GM12878 (cell line): ENCODE measurements around the gene OTUD4. TPM values are rescaled to one million over a fixed set of nuclear protein-coding genes. Genes with fewer than 3 reads are reported as not detected.

Experiments used
- ATAC-seq: fragments of 200-7000 bp; cut with Tn5 transposase; 3 replicates; pipeline ENCODE4 v1.9.1; 2020; ENCODE audit warnings: mild to moderate bottlenecking, moderate library complexity
- BruUV-seq: library from RNA; stranded (reverse); fragments of 400-500 nt; replicated peaks from 2 replicates; lab custom pipeline; 2021; lab: Mats Ljungman, UMichigan
- CTCF ChIA-PET: fragments of 300-600 bp; sonication (Branson Sonifier 250); formaldehyde crosslinking; extraction: SDS; loops from one replicate; lab custom pipeline; 2021; ENCODE audit warnings: inconsistent platforms; lab: Yijun Ruan, JAX
- POLR2A ChIA-PET: fragments of 350-600 bp; formaldehyde crosslinking; extraction: SDS; loops from one replicate; lab custom pipeline; 2021; ENCODE audit warnings: inconsistent platforms; lab: Charles Lee
- RAD21 ChIA-PET: fragments of 300-600 bp; sonication (Branson Sonifier 250); formaldehyde crosslinking; loops from one replicate; lab custom pipeline; 2023; ENCODE audit warnings: antibody characterized with exemption; ENCODE audit not compliant: unreplicated experiment; lab: Charles Lee
- SMC1A ChIA-PET: fragments of 300-600 bp; sonication (Branson Sonifier 250); formaldehyde crosslinking; loops from one replicate; lab custom pipeline; 2023; ENCODE audit not compliant: unreplicated experiment, uncharacterized antibody; lab: Charles Lee
- DNase-seq: peaks from one replicate; pipeline ENCODE4 v3.0.0-alpha.2; 2011; ENCODE audit warnings: low read depth, low spot score
- FAIRE-seq: peaks from 3 replicates; lab custom pipeline; 2011; peaks lifted over from hg19 to GRCh38; lab: Jason Lieb, UNC
- H2AFZ ChIP-seq: 2 replicates; pipeline ENCODE4 v1.6.0; 2011; ENCODE audit warnings: low read depth, low read length, control low read depth; ENCODE audit not compliant: control insufficient read depth
- H3K27ac ChIP-seq: 2 replicates; pipeline ENCODE4 v1.5.1; 2011; ENCODE audit warnings: control low read depth; ENCODE audit not compliant: control insufficient read depth, insufficient read depth
- H3K27me3 ChIP-seq, 2 experiments: replicated peaks in 1 of 2; 2 replicates each; pipeline versions ENCODE4 v1.6.0 to v1.6.1; 2011; ENCODE audit warnings: low read length in 1 of 2; ENCODE audit not compliant: control insufficient read depth in 2 of 2, insufficient read depth in 2 of 2
- H3K36me3 ChIP-seq, 2 experiments: 2 replicates each; pipeline ENCODE4 v1.5.1; 2011; ENCODE audit warnings: low read length in 1 of 2; ENCODE audit not compliant: control insufficient read depth in 2 of 2, insufficient read depth in 2 of 2
- H3K4me1 ChIP-seq: 2 replicates; pipeline ENCODE4 v1.6.1; 2011; ENCODE audit warnings: mild to moderate bottlenecking, low read length, moderate library complexity, mixed read lengths; ENCODE audit not compliant: control insufficient read depth, insufficient read depth
- H3K4me2 ChIP-seq: 2 replicates; pipeline ENCODE4 v1.6.0; 2011; ENCODE audit warnings: control low read depth; ENCODE audit not compliant: control insufficient read depth, insufficient read depth
- H3K4me3 ChIP-seq: fragments of 200-600 bp; sonication (generic); 2 replicates; pipeline ENCODE4 v1.5.1; 2016
- H3K79me2 ChIP-seq: 2 replicates; pipeline ENCODE4 v1.6.0; 2011; ENCODE audit warnings: low read length; ENCODE audit not compliant: control insufficient read depth, insufficient read depth
- H3K9ac ChIP-seq: 2 replicates; pipeline ENCODE4 v1.8.0; 2011; ENCODE audit warnings: low read length, control low read depth, mixed read lengths; ENCODE audit not compliant: control insufficient read depth, insufficient read depth
- H3K9me3 ChIP-seq: replicated peaks from 3 replicates; pipeline ENCODE4 v1.5.1; 2011; ENCODE audit warnings: mild to moderate bottlenecking, low read length; ENCODE audit not compliant: control insufficient read depth, insufficient read depth
- H4K20me1 ChIP-seq: 2 replicates; pipeline ENCODE4 v1.6.0; 2011; ENCODE audit not compliant: control insufficient read depth, insufficient read depth
- CBX3 ChIP-seq: fragments of 200-600 bp; sonication (generic); IDR thresholded peaks from 2 replicates; pipeline ENCODE4 v1.6.1; 2016; ENCODE audit warnings: low read depth, borderline replicate concordance
- CUX1 ChIP-seq: IDR thresholded peaks from 2 replicates; pipeline ENCODE4 v1.6.1; 2012; ENCODE audit warnings: improper control_type of control experiment, low read depth, low read length; ENCODE audit not compliant: insufficient replicate concordance
- E2F8 ChIP-seq: fragments of 450-650 bp; IDR thresholded peaks from 2 replicates; pipeline ENCODE4 v1.6.1; 2018; ENCODE audit warnings: mild to moderate bottlenecking, low read depth, moderate library complexity; ENCODE audit not compliant: partially characterized antibody
- EGR1 ChIP-seq, 2 experiments: IDR thresholded peaks; 1 replicate in 1 of 2; 2 replicates in 1 of 2; pipeline ENCODE4 v1.6.1; 2011 to 2012; ENCODE audit warnings: low read depth in 2 of 2, low read length in 2 of 2, borderline replicate concordance in 1 of 2, mild to moderate bottlenecking in 1 of 2, moderate library complexity in 1 of 2
- ELK1 ChIP-seq: IDR thresholded peaks from 2 replicates; pipeline ENCODE4 v1.6.1; 2012; ENCODE audit warnings: low read depth, low read length, improper control_type of control experiment
- HDAC6 ChIP-seq: fragments of 200-600 bp; sonication (generic); IDR thresholded peaks from one replicate; pipeline ENCODE4 v1.8.0; 2017; ENCODE audit warnings: antibody characterized with exemption; ENCODE audit not compliant: unreplicated experiment
- TCF12 ChIP-seq: IDR thresholded peaks from 2 replicates; pipeline ENCODE4 v1.6.1; 2011; ENCODE audit warnings: low read depth, mild to moderate bottlenecking, low read length
- WGBS: methylation state at CpG from one replicate; pipeline ENCODE4 v1.1.6; 2016; ENCODE audit warnings: low lambda C conversion rate; ENCODE audit not compliant: insufficient replicate concordance, insufficient coverage; ENCODE audit errors: missing lambda C conversion rate; 5-methylcytosine and 5-hydroxymethylcytosine counted together
- in situ Hi-C: fragments of 300-500 bp; cut with MboI; formaldehyde crosslinking; loops from 9 replicates; pipeline ENCODE4 v1.14.3; 2018; ENCODE audit warnings: mixed read lengths
- intact Hi-C: fragments of 100-400 bp; cut with micrococcal nuclease; formaldehyde crosslinking; loops from one replicate; pipeline ENCODE4 v1.14.2; 2022; ENCODE audit not compliant: unreplicated experiment
- polyA plus RNA-seq, 11 experiments: library from polyadenylated mRNA; depleted of rRNA in 4 of 11; unstranded in 6 of 11; stranded (reverse) in 5 of 11; fragments of >200 nt; fragmentation: Nextera tagmentation in 4 of 11; fragmentation: Illumina TruSeq in 1 of 11; extraction: Ambion mirVana in 4 of 11; extraction: Trizol in 1 of 11; gene quantifications; 1 replicate in 1 of 11; 2 replicates in 10 of 11; pipeline versions ENCODE4 v1.2.1 to v1.2.3, GENCODE V29; 2011 to 2016; ENCODE audit warnings: inconsistent platforms in 2 of 11, missing spikeins in 2 of 11, low read depth in 1 of 11
- total RNA-seq, 4 experiments: library from RNA; depleted of rRNA in 3 of 4; stranded (reverse); fragments of >200 nt in 3 of 4; fragmentation: Illumina TruSeq in 1 of 4; extraction: Trizol in 1 of 4; gene quantifications; 2 replicates each; pipeline versions ENCODE4 v1.2.1 to v1.2.3, GENCODE V29; 2013 to 2021

Gene OTUD4
- total and polyA plus RNA-seq, 10 of the 15 experiments (the other 5 are each of a cell fraction or from before 2014, with no cell fraction given) = 2.2 to 26.3 (median 14.2) TPM

- H3K79me2 ChIP-seq = peaks cover 57% of the 10 kb centered on the region
- no peak overlapping the region for H3K4me3 ChIP-seq
- ChIA-PET CTCF (interaction anchor here (1.2 to 1.5 kb wide), 3 partner anchors 9 to 43 kb away, joined by 3 to 4 read pairs (median 3); no protein-coding TSS in a partner anchor), SMC1A (interaction anchor here (1.0 to 2.3 kb wide), 4 partner anchors 9 to 35 kb away, joined by 3 to 9 read pairs (median 4); no protein-coding TSS in a partner anchor), RAD21 (no interaction called here), POLR2A (no interaction called here)
- TF ChIP-seq CBX3 = no peak
- H3K4me1 ChIP-seq = peaks cover 10% of the 10 kb centered on the region
- 98% methylated on average over 2 of the region's 2 CpGs for WGBS
- H3K36me3 ChIP-seq = peaks cover 1 to 15% of the 10 kb centered on the region in 2 experiments; a peak in 3 of 4 replicates
- FAIRE-seq = no peak
- H3K27ac ChIP-seq = no peak overlapping the region
- intact Hi-C loops (no loop called here), in situ Hi-C loops (no loop called here)
- H3K4me2 ChIP-seq = no peak overlapping the region
- no peaks in the 10 kb centered on the region for H3K27me3 ChIP-seq
- ATAC-seq = no peak
- no peaks in the 10 kb centered on the region for H4K20me1 ChIP-seq
- no peak for DNase-seq
- H2AFZ ChIP-seq = no peak overlapping the region
- no peak overlapping the region for H3K9ac ChIP-seq
- no TSS peak for BruUV-seq
- H3K9me3 ChIP-seq = peaks cover 3% of the 10 kb centered on the region; the same call in 2 of the 3 replicates
Measured at GRCh38 chr4:145093638-145094037, 86.8 kb downstream of the OTUD4 start.

- WGBS = 100% methylated on average over 1 of the region's 1 CpG
- Histone ChIP-seq H3K79me2 (peaks cover 26% of the 10 kb centered on the region), H2AFZ (no peak overlapping the region), H3K27ac (no peak overlapping the region), H3K4me2 (no peak overlapping the region), H3K9me3 (peaks cover 3% of the 10 kb centered on the region; the same call in 2 of the 3 replicates), H3K4me3 (no peak overlapping the region), H3K27me3 (no peaks in the 10 kb centered on the region), H3K4me1 (peaks cover 3% of the 10 kb centered on the region; the same call in 1 of the 2 replicates), H3K9ac (no peak overlapping the region), H3K36me3 (peaks cover 3 to 23% of the 10 kb centered on the region in 2 experiments), H4K20me1 (no peaks in the 10 kb centered on the region)
- ChIA-PET SMC1A (no interaction called here), CTCF (no interaction called here), RAD21 (no interaction called here), POLR2A (no interaction called here)
- ATAC-seq (no peak), DNase-seq (no peak), FAIRE-seq (no peak)
- in situ Hi-C loops = no loop called here
- no TSS peak for BruUV-seq
- intact Hi-C loops = no loop called here
- TF ChIP-seq EGR1 (IDR thresholded peaks at IDR 0.05; ENCODE audit: borderline replicate concordance in 1 of 2, low read depth in 2 of 2, low read length in 2 of 2) (no peak), HDAC6 (no peak), TCF12 (no peak), E2F8 (no peak), ELK1 (no peak), CUX1 (no peak)
Measured at GRCh38 chr4:145090380-145090779, 90.0 kb downstream of the OTUD4 start.
